Endodermal cell (in vitro differentiated cells): ENCODE measurements around the gene LTA. TPM values are rescaled to one million over a fixed set of nuclear protein-coding genes. Genes with fewer than 3 reads are reported as not detected.

Experiments
- DNase-seq: peaks from one replicate; pipeline ENCODE4 v3.0.0-alpha.2; 2017
- H3K27ac ChIP-seq: 2 replicates; pipeline ENCODE4 v1.5.1; 2013; ENCODE audit warnings: mild to moderate bottlenecking, low read depth, low read length, moderate library complexity
- H3K27me3 ChIP-seq: 2 replicates; pipeline ENCODE4 v1.6.1; 2013; ENCODE audit warnings: mild to moderate bottlenecking, low read length, moderate library complexity; ENCODE audit not compliant: insufficient read depth, control insufficient read depth, poor library complexity, severe bottlenecking
- H3K36me3 ChIP-seq: 2 replicates; pipeline ENCODE4 v1.7.0; 2013; ENCODE audit warnings: mild to moderate bottlenecking, low read length, moderate library complexity; ENCODE audit not compliant: control insufficient read depth, insufficient read depth
- H3K4me1 ChIP-seq: one replicate; pipeline ENCODE4 v1.7.0; 2013; ENCODE audit warnings: low read length; ENCODE audit not compliant: control insufficient read depth, insufficient read depth
- H3K4me3 ChIP-seq: 2 replicates; pipeline ENCODE4 v1.5.1; 2013; ENCODE audit warnings: mild to moderate bottlenecking, low read length, moderate library complexity
- H3K9ac ChIP-seq: 2 replicates; pipeline ENCODE4 v1.6.1; 2013; ENCODE audit warnings: mild to moderate bottlenecking, low read length, moderate library complexity; ENCODE audit not compliant: poor library complexity, severe bottlenecking; ENCODE audit errors: extremely low read depth
- H3K9me3 ChIP-seq: 2 replicates; pipeline ENCODE4 v1.6.1; 2013; ENCODE audit warnings: mild to moderate bottlenecking, low read length, moderate library complexity; ENCODE audit not compliant: control insufficient read depth
- H3K27ac Mint-ChIP-seq: 2 replicates; pipeline ENCODE4 v1.8.0; 2020; ENCODE audit warnings: mixed read lengths
- H3K27me3 Mint-ChIP-seq: 2 replicates; pipeline ENCODE4 v1.8.0; 2021; ENCODE audit warnings: mild to moderate bottlenecking, mixed read lengths; ENCODE audit not compliant: insufficient read depth
- H3K36me3 Mint-ChIP-seq: 2 replicates; pipeline ENCODE4 v1.8.0; 2020; ENCODE audit warnings: low read depth, mixed read lengths
- H3K4me1 Mint-ChIP-seq: 2 replicates; pipeline ENCODE4 v1.8.0; 2020; ENCODE audit warnings: mixed read lengths
- H3K4me3 Mint-ChIP-seq: 2 replicates; pipeline ENCODE4 v1.8.0; 2020; ENCODE audit warnings: mild to moderate bottlenecking, moderate library complexity, mixed read lengths
- H3K9me3 Mint-ChIP-seq: 2 replicates; pipeline ENCODE4 v1.8.0; 2020; ENCODE audit warnings: mild to moderate bottlenecking, mixed read lengths
- CTCF ChIP-seq: fragments of 200-600 bp; sonication (generic); conservative IDR thresholded peaks from 2 replicates; pipeline ENCODE4 v1.5.0; 2021; ENCODE audit warnings: antibody characterized with exemption, mild to moderate bottlenecking
- WGBS, 2 experiments: methylation state at CpG; one replicate each; pipeline versions ENCODE4 v1.1.5 to v1.1.7; 2013; ENCODE audit warnings: missing lambda C conversion rate in 2 of 2, mixed read lengths in 1 of 2; ENCODE audit not compliant: insufficient coverage in 1 of 2, insufficient read length in 1 of 2; 5-methylcytosine and 5-hydroxymethylcytosine counted together
- total RNA-seq, 2 donors: library from RNA; stranded (reverse); fragmentation: NEBNext Ultra II Directional in 1 of 2; extraction: Animal tissue kit (Norgen Biotek cat#: 25700) in 1 of 2; gene quantifications; 2 replicates in 1 of 2; 3 replicates in 1 of 2; pipeline ENCODE4 v1.2.1, GENCODE V29; 2021

LTA gene
- total RNA-seq, 2 donors from 2014 or later: not detected

GRCh38 chr6:31559606-31559957, 12.5 kb upstream of the LTA start:
- no peak overlapping the region for H3K27ac Mint-ChIP-seq
- H3K27ac ChIP-seq: no peak overlapping the region

GRCh38 chr6:31559958-31560696, 12.0 kb upstream of the LTA start:
- Mint-ChIP-seq H3K27ac (no peak overlapping the region), H3K4me3 (no peak overlapping the region), H3K4me1 (no peaks in the 10 kb centered on the region), H3K36me3 (peaks cover 13% of the 10 kb centered on the region), H3K9me3 (no peaks in the 10 kb centered on the region), H3K27me3 (no peaks in the 10 kb centered on the region)
- H3K9ac ChIP-seq: no peak overlapping the region
- H3K4me1 ChIP-seq: no peaks in the 10 kb centered on the region
- H3K27ac ChIP-seq: peak overlapping the region; percentile 47
- TF ChIP-seq CTCF: no peak
- 67 to 87% methylated on average over 4 to 7 of the region's 7 CpGs for WGBS, 2 experiments
- no peak overlapping the region for H3K4me3 ChIP-seq
- no peak for DNase-seq
- peaks cover 19% of the 10 kb centered on the region for H3K36me3 ChIP-seq
- no peaks in the 10 kb centered on the region for H3K9me3 ChIP-seq
- no peaks in the 10 kb centered on the region for H3K27me3 ChIP-seq

More at GRCh38 chr6:31559606-31559957, 12.5 kb upstream of the LTA start:
- no peak for DNase-seq
- TF ChIP-seq CTCF: no peak
- WGBS, 2 experiments: 76 to 89% methylated on average over 2 to 4 of the region's 4 CpGs
- no peak overlapping the region for H3K9ac ChIP-seq
- H3K27me3 ChIP-seq: no peaks in the 10 kb centered on the region
- Mint-ChIP-seq H3K36me3 (peaks cover 16% of the 10 kb centered on the region), H3K4me1 (no peaks in the 10 kb centered on the region), H3K27me3 (no peaks in the 10 kb centered on the region), H3K9me3 (no peaks in the 10 kb centered on the region), H3K4me3 (no peak overlapping the region)
- no peaks in the 10 kb centered on the region for H3K4me1 ChIP-seq
- no peaks in the 10 kb centered on the region for H3K9me3 ChIP-seq
- no peak overlapping the region for H3K4me3 ChIP-seq
- H3K36me3 ChIP-seq: peaks cover 22% of the 10 kb centered on the region

- Mint-ChIP-seq H3K27ac (no peak overlapping the region), H3K4me3 (no peak overlapping the region), H3K36me3 (peaks cover 13% of the 10 kb centered on the region), H3K9me3 (no peaks in the 10 kb centered on the region), H3K4me1 (no peaks in the 10 kb centered on the region), H3K27me3 (no peaks in the 10 kb centered on the region)
- TF ChIP-seq CTCF: no peak
- no peaks in the 10 kb centered on the region for H3K9me3 ChIP-seq
- no peak overlapping the region for H3K9ac ChIP-seq
- H3K4me1 ChIP-seq: no peaks in the 10 kb centered on the region
- DNase-seq: no peak
- H3K27me3 ChIP-seq: no peaks in the 10 kb centered on the region
- H3K4me3 ChIP-seq: no peak overlapping the region
- H3K27ac ChIP-seq: peak overlapping the region; percentile 2
- peaks cover 19% of the 10 kb centered on the region for H3K36me3 ChIP-seq
Observed at GRCh38 chr6:31560697-31561058, 11.4 kb upstream of the LTA start.
